CD4-positive, alpha-beta T cell treated with Interleukin-15 for 4 hours (primary cell): ENCODE measurements around the gene HK3.

ENCODE experiments used
- DNase-seq: peaks from one replicate; pipeline ENCODE4 v3.0.0-alpha.2; 2020; ENCODE audit warnings: low spot score

Gene HK3

GRCh38 chr5:176899296-176899891, at the start of gene HK3:
Gene HK3, minus strand, starts transcription at chr5:176899346. Its CDS starts 3,187 bp downstream, at chr5:176896159.
- DNase-seq: no peak

- no peak for DNase-seq
Measured at GRCh38 chr5:176948458-176948857, 49.3 kb upstream of the HK3 start.

- no peak for DNase-seq
Measured at GRCh38 chr5:176947847-176948246, 48.7 kb upstream of the HK3 start.

- no peak for DNase-seq
Measured at GRCh38 chr5:176944268-176944667, 45.1 kb upstream of the HK3 start.

GRCh38 chr5:176943816-176944215, 44.7 kb upstream of the HK3 start:
- no peak for DNase-seq

GRCh38 chr5:176941951-176942350, 42.8 kb upstream of the HK3 start:
- no peak for DNase-seq

- DNase-seq: no peak
Measured at GRCh38 chr5:176938472-176938871, 39.3 kb upstream of the HK3 start.

- no peak for DNase-seq
Measured at GRCh38 chr5:176935017-176935416, 35.9 kb upstream of the HK3 start.

- DNase-seq: no peak
Measured at GRCh38 chr5:176934309-176934930, 35.3 kb upstream of the HK3 start.

GRCh38 chr5:176929654-176930053, 30.5 kb upstream of the HK3 start:
- DNase-seq: no peak

- DNase-seq: no peak
Measured at GRCh38 chr5:176927562-176927961, 28.4 kb upstream of the HK3 start.

- DNase-seq: no peak
Measured at GRCh38 chr5:176922817-176923216, 23.7 kb upstream of the HK3 start.

- no peak for DNase-seq
Measured at GRCh38 chr5:176921714-176922113, 22.6 kb upstream of the HK3 start.

- DNase-seq: no peak
Measured at GRCh38 chr5:176918613-176919012, 19.5 kb upstream of the HK3 start.

GRCh38 chr5:176916337-176916736, 17.2 kb upstream of the HK3 start:
- DNase-seq: no peak

GRCh38 chr5:176915906-176916305, 16.8 kb upstream of the HK3 start:
- no peak for DNase-seq

GRCh38 chr5:176912115-176912514, 13.0 kb upstream of the HK3 start:
- DNase-seq: no peak

- no peak for DNase-seq
Measured at GRCh38 chr5:176908675-176909368, 9.7 kb upstream of the HK3 start.

GRCh38 chr5:176906796-176907195, 7.7 kb upstream of the HK3 start:
- DNase-seq: no peak

- DNase-seq: no peak
Measured at GRCh38 chr5:176906126-176906525, 7.0 kb upstream of the HK3 start.

GRCh38 chr5:176904276-176904675, 5.1 kb upstream of the HK3 start:
- no peak for DNase-seq

- DNase-seq: no peak
Measured at GRCh38 chr5:176902911-176903664, 3.9 kb upstream of the HK3 start.
